Tibial artery (tissue), 4 donors: ENCODE results near the gene TYSND1.

Experiments used
- DNase-seq, 2 donors: peaks; one replicate each; pipeline ENCODE4 v3.0.0-alpha.2; 2019
- H3K27ac ChIP-seq, 2 donors: fragments of 200-600 bp; sonication (generic) in 1 of 2; 1 replicate in 1 of 2; 2 replicates in 1 of 2; pipeline ENCODE4 v1.5.1; 2018 to 2019; ENCODE audit warnings: mild to moderate bottlenecking in 1 of 2
- H3K27me3 ChIP-seq, 2 donors: fragments of 200-600 bp; sonication (generic) in 1 of 2; one replicate each; pipeline versions ENCODE4 v1.5.1 to v1.6.0; 2016 to 2019
- H3K36me3 ChIP-seq, 3 donors: fragments of 200-600 bp; sonication (generic) in 2 of 3; one replicate each; pipeline ENCODE4 v1.5.1; 2016 to 2019; ENCODE audit warnings: mild to moderate bottlenecking in 2 of 3
- H3K4me1 ChIP-seq, 4 donors: fragments of 200-600 bp; sonication (generic) in 2 of 4; 1 replicate in 3 of 4; 2 replicates in 1 of 4; pipeline ENCODE4 v1.5.1; 2016 to 2019
- H3K4me3 ChIP-seq, 2 donors: fragments of 200-600 bp; sonication (generic) in 1 of 2; 1 replicate in 1 of 2; 2 replicates in 1 of 2; pipeline ENCODE4 v1.5.1; 2018 to 2019; ENCODE audit warnings: mild to moderate bottlenecking in 2 of 2
- H3K9me3 ChIP-seq, 3 donors: fragments of 200-600 bp; sonication (generic) in 1 of 3; one replicate each; pipeline ENCODE4 v1.5.1; 2016 to 2019
- intact Hi-C: fragments of 100-400 bp; cut with DNase I; formaldehyde crosslinking; loops from one replicate; pipeline ENCODE4 v1.15.0; 2023; ENCODE audit warnings: low total_unique reads
- TF ChIP-seq, protein P1 (sequence below), 2 experiments: fragments of 200-600 bp in 1 of 2; fragments of 450-650 bp in 1 of 2; IDR thresholded peaks; one replicate each; pipeline ENCODE4 v1.5.1; 2017 to 2019; ENCODE audit warnings: antibody characterized with exemption in 2 of 2, mild to moderate bottlenecking in 1 of 2, moderate library complexity in 1 of 2

TYSND1 gene

GRCh38 chr10:70146489-70147258, at the start of gene TYSND1:
TSS of gene TYSND1 (minus strand) at chr10:70146700. CDS start at chr10:70146586, 114 bp downstream.
- no peaks in the 10 kb centered on the region for H3K27me3 ChIP-seq
- TF ChIP-seq, protein P1, sequence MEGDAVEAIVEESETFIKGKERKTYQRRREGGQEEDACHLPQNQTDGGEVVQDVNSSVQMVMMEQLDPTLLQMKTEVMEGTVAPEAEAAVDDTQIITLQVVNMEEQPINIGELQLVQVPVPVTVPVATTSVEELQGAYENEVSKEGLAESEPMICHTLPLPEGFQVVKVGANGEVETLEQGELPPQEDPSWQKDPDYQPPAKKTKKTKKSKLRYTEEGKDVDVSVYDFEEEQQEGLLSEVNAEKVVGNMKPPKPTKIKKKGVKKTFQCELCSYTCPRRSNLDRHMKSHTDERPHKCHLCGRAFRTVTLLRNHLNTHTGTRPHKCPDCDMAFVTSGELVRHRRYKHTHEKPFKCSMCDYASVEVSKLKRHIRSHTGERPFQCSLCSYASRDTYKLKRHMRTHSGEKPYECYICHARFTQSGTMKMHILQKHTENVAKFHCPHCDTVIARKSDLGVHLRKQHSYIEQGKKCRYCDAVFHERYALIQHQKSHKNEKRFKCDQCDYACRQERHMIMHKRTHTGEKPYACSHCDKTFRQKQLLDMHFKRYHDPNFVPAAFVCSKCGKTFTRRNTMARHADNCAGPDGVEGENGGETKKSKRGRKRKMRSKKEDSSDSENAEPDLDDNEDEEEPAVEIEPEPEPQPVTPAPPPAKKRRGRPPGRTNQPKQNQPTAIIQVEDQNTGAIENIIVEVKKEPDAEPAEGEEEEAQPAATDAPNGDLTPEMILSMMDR (IDR thresholded peaks at IDR 0.05) = peak; percentile 45 to 49
- no peaks in the 10 kb centered on the region for H3K9me3 ChIP-seq
- H3K4me1 ChIP-seq = peaks cover 0 to 33% (median 21%) of the 10 kb centered on the region in 4 donors
- H3K4me3 ChIP-seq = peak within 1 kb of the TSS; percentile 75 to 81
- peak; percentile 98 for DNase-seq
- H3K36me3 ChIP-seq = peaks cover 5 to 33% (median 15%) of the 10 kb centered on the region in 3 donors
- intact Hi-C loops = no loop called here
- H3K27ac ChIP-seq = peak within 1 kb of the TSS; percentile 92

DNA sequence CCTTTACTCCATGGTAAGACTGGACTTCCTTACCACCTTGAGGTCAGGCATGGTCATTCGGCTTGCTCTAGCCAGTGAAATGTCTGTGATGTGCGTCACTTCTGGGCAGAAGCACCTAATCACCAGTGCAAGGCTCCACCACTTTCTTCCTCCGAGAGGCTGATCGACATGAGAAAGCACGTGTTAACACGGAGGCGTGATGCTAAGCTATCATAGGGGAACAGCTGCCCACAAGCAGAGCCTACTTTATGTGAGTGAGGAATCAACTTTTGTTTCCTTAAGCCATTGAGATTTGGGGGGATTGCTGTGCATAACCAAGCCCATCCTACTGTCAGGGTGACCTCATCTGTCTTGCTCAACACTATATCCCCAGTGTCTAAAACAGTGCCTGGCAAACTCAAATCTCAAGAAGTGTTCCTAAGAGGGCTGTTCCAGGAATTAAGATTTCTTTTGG, 46.9 kb upstream of the TYSND1 start:
- peaks cover 3 to 10% (median 4%) of the 10 kb centered on the region in 3 donors for H3K36me3 ChIP-seq
- no peak overlapping the region for H3K27ac ChIP-seq
- H3K27me3 ChIP-seq = no peaks in the 10 kb centered on the region
- no peak for DNase-seq
- TF ChIP-seq, protein P1 (IDR thresholded peaks at IDR 0.05) = no peak
- H3K4me1 ChIP-seq = peaks cover 0 to 38% (median 3%) of the 10 kb centered on the region in 4 donors
- intact Hi-C loops = no loop called here
- H3K4me3 ChIP-seq = no peak overlapping the region
- H3K9me3 ChIP-seq = no peaks in the 10 kb centered on the region

DNA sequence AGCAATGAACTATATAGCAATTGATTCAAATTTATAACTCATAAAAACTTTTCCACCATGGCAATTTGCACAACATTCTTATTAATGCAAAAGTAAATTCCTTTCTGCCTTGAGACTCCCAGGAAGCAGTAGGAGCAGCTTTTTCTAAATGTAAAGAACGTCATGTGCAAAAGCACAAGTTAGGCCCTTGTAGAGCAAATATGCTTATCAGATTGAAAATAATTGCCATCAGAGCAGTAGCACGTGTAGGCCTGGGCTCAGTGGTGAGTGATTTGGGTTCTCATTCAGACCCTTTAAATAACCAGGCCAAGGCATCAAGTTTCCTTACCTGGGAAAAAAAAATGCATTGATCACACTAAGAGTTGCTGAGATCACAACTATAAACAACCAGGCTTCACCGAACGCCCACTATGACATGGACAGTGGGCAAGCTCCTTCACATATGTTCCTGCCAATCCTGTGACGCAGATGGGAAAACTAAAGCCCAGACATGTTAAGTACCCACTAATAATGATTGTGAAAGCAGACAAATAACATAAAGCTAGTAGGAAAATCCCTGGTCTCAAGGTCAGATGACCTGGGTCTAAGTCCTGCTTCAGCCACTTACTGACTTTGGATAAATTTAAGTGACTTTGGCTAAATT, 45.9 kb upstream of the TYSND1 start:
- no peak for DNase-seq
- intact Hi-C loops = no loop called here
- Histone ChIP-seq H3K36me3 (no peaks in the 10 kb centered on the region), H3K27me3 (no peaks in the 10 kb centered on the region), H3K27ac (no peak overlapping the region), H3K4me1 (peaks cover 0 to 38% (median 3%) of the 10 kb centered on the region in 4 donors), H3K9me3 (no peaks in the 10 kb centered on the region), H3K4me3 (no peak overlapping the region)
- TF ChIP-seq, protein P1 (IDR thresholded peaks at IDR 0.05) = no peak

GRCh38 chr10:70191972-70192305, 45.4 kb upstream of the TYSND1 start:
- H3K36me3 ChIP-seq = no peaks in the 10 kb centered on the region
- intact Hi-C loops = no loop called here
- H3K9me3 ChIP-seq = no peaks in the 10 kb centered on the region
- no peak overlapping the region for H3K27ac ChIP-seq
- peaks cover 0 to 38% (median 3%) of the 10 kb centered on the region in 4 donors for H3K4me1 ChIP-seq
- no peak overlapping the region for H3K4me3 ChIP-seq
- DNase-seq = no peak
- TF ChIP-seq, protein P1 (IDR thresholded peaks at IDR 0.05) = no peak
- no peaks in the 10 kb centered on the region for H3K27me3 ChIP-seq

- intact Hi-C loops = no loop called here
- Histone ChIP-seq H3K9me3 (no peaks in the 10 kb centered on the region), H3K27ac (no peak overlapping the region), H3K4me3 (no peak overlapping the region), H3K4me1 (peaks cover 0 to 38% (median 3%) of the 10 kb centered on the region in 4 donors), H3K36me3 (no peaks in the 10 kb centered on the region), H3K27me3 (no peaks in the 10 kb centered on the region)
- no peak for DNase-seq
- TF ChIP-seq, protein P1 (IDR thresholded peaks at IDR 0.05) = no peak
These were observed 44.9 kb upstream of the TYSND1 start for GRCh38 chr10:70191161-70191971.
